GM20431 (cell line): ENCODE measurements around the gene FOXO1.

ENCODE experiments used
- in situ Hi-C: fragments of 300-500 bp; cut with MseI, MboI; formaldehyde crosslinking; loops from one replicate; pipeline ENCODE4 v1.15.0; 2020; ENCODE audit warnings: low sequenced_read_pairs; ENCODE audit not compliant: unreplicated experiment

The FOXO1 gene

DNA sequence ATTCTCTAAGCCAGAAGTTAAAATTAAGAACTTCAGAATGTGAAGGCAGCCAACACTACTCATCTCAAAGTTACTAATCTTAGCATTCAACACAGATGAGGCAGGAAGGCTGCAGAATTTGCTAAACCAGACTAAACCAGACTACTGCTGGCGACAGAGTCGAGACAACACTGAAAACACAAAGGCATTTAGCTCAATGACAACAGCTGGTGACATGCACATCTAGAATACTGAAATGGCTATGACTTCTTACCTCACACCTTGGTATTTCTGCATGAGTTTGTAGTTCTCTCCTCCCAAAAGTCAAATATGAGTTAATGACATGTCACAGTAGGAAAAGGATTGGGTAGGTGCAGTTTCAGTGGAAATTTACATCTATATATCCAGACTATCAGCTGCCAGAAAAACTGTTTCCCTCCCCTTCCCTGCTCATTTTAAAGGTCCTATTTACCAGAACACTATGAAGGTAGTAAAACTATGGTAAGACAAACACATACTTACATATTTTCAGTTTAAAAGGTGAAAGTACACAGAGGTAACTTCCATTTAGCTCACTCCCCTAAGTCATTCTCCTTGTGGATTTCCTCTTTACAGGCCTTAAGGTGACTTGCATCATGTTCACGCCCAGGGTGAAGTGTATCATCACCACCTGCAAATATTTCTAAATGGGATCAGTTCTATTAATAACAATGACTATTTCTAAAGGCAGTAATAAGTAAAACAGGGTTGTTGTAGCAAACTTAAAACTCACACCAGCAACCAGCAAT is 21.4 kb downstream of the FOXO1 start:
- in situ Hi-C loops = no loop called here

DNA sequence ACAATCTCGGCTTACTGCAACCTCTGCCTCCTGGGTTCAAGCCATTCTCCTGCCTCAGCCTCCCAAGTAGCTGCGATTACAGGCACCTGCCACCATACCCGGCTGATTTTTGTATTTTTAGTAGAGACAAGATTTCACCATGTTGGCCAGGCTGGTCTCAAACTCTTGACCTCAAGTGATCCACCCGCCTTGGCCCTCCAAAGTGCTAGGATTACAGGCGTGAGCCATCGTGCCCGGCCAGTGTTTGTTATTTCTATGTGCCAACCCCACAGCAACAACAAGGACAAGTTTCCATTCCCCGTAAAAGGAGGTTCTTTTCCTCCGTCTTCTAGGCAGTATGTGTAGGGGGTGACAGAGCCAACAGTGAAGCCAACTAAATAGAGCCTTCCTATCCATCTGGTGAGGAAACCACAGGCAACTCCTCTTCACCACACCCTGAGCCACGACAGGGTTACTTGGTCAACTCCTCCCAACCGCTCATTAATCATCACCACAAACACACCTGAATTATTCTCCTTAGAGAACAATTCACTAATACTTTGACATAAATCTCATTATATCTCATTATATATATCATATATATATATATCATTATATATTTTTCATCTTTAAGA is 25.5 kb downstream of the FOXO1 start:
- in situ Hi-C loops = no loop called here

DNA sequence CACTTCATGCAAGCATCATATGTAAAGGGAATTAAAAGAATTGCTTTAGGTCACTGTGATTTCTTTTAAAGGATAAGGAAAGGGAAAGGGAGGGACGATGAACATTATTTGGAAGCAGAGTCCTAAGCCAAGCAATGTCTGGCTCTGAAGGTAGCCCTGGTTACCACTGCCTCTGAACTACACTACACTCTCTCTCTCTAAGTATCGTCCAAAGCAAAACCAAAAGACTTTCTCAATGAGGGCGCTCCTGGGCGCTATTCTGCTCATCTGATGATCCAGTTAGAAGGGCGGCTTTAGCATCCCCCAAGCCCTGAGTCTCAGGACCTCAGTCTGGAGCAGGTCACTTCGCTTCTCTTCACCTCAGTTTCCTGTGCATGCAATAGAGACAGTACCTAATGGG is 26.2 kb downstream of the FOXO1 start:
- in situ Hi-C loops = no loop called here

DNA sequence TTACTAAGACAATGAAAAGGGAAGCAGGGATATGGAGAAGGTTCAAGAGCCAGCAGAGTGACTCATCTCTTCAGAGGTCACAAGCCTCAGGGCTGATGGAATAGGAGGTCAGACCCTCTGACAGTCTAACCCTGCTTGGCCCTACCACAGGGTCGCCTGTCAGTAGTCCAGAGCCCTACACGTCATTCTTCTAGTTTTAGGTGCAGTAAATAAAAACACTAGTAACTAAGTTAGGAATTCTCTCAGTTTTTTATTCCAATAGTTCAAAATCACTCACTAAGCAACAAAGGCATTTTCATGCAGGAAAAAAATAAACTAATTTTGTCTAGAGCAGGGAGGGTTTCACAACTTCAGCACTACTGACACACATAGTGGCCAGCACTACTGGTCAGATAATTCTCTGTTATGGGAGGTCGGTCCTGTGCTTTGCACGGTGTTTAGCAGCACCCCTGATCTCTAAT is 27.2 kb downstream of the FOXO1 start:
- in situ Hi-C loops = no loop called here

DNA sequence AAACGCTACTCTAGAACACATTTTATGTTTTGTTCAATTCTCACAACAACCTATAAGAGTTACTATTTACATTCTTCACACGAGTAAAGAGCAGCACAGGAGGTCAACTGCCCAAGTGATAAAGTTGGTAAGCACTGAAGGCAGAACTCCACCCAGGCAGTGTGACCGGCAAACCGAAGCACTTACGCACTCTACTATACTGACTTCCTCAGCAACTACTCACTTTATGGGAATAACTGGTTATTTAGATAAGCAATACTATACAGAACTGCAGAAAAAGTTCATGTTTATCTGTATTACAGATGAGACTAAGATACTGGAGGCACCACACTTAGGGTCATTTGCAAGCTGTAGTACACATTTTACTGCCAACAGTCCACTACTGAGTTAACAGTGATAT is 28.8 kb downstream of the FOXO1 start:
- in situ Hi-C loops = no loop called here

DNA sequence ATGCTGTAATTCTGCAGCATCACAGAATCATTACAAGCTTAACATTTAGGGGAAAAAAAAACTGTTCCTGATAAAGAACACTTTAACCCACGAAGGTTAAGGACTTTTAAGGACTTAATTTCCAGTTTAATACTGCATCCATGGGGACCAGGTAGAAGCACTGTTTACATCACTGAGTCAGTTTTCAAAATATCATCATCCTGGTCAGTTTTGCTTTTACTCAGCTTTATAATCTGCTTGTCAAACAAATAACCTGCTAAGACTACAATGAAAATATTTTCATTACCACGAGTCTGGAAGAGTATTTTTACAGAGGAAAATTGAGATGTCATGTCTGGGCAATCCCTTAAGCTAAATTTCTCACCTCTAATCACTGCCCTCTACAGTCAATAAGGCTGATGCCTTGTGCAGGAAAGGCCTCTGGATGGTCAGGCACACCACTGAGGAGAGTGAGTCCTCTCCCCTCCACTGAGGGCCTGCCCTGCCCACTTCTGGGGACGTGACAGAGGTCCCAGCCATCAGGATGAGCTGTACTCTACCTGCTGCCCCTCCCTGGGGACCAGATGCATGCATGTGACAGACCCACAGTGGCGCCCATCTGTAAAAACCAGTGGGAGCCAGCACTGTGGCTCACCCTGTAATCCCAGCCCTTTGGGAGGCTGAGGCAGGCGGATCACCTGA is 31.0 kb downstream of the FOXO1 start:
- in situ Hi-C loops = no loop called here

DNA sequence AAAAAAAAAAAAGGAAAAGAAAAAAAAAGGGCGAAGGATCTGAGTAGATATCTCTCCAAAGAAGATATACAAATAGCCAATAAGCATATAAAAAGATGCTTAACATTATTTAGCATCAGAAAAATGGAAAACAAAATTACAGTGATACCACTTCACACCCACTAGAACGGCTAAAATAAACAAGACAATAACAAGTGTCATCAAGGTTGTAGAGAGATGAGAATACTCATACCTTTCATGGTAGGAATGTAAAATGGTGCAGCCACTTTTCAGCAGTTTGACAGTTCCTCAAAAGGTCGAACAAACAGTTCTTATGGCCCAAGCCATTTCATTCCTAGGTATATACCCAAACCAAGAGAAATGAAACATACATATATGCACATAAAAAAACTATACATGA is 33.5 kb downstream of the FOXO1 start:
- in situ Hi-C loops = no loop called here

DNA sequence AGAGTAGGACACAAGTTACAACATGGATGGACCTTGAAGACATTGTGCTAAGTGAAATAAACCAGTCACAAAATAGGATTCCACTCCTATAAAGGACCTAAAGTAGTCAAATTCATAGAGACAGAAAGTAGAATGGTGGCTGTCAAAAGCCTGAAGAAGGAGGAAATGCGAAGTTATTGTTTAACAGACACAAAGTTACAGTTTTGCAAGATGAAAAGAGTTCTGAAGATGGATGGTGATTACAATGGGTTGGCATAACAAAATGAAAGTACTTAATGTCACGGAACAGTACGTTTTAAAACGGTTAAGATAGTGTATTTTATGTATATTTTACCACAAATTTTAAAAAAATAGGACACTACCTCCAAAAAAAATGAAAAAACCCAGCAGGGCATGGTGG is 34.8 kb downstream of the FOXO1 start:
- in situ Hi-C loops = no loop called here

DNA sequence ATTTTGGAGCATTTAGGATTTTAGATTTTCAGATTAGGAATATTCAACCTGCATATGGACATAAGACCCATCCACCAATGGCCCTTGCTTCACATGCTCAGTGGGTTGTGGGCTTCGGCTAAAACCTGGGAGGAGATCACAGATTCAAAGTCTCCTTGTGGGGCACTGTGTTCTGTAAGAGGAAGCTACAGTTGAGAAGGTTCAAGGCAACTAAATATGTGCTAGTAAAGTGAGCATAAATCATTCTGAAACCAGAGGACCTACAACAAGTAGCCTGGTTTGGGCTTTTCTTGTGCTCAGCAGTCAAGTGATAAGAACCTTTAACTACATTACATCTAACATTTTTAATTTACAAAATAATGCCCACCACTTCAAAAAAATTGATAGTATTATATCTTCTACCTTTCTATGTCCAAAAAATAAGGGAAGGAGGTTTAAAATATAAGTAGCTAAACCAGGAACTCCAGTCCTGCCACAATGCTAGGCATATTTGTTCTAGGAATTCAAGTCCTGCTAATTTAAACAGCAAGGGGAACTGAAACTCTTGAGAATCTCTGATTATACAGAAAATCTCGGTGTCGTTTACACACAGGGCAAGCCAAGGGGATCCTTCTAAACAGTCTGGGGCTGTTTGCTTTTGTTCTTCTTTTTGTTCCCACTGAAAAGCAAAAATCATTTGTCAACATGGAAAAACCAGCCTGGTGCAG is 36.6 kb downstream of the FOXO1 start:
- in situ Hi-C loops = no loop called here

DNA sequence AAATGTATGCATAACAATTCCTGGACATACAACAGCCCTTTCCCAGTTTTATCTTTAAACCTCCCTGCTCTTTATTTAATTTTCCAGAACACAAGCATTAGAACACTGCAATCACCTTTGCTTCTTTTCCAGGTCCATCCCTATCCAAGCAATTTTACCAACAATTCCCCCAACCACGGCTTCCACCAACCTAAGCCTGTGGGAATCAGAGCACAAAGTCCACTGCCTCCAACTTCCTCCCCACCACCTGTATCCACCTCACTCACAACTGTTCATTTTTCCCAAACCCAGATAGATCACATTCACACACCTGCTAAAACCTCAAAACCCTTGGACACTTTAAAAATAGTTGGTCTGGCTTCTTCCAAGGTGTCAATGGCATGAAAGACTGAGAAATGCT is 39.5 kb downstream of the FOXO1 start:
- in situ Hi-C loops = no loop called here

DNA sequence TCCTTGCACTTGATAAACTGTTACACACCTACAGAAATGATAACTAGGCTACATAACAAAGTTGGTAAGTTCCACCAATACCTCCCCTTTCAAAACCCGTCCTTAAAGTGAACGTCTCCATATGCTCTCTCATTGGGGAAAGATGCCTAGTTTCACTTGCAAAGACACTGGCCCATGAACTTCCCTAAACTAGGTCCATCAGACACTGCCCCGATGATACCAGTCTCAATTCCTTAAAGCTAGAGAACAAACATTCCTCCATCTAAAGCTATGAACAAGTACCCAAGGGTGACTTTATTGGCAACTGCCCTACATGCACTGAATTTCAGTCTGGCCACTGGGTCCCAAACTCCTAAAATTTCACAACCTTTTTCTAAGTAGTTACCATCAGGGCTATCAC is 39.9 kb downstream of the FOXO1 start:
- in situ Hi-C loops = no loop called here

DNA sequence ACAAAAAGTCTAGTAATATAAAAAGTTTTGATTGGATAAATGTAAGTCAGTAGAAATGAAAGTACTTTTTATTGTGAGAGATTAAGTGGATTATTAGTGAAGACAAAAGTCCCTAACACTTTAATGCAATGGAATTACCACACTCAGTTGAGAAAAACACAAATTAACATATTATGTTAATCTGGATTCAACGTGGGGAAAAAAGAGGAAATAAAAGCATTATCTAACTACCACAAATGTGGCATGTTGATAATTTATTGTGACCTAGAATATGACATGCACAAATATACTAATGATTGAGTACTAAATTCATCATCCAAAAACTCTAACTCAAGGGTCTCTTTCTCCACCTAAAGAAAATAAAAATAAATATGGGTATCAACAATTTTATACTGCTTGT is 41.5 kb downstream of the FOXO1 start:
- in situ Hi-C loops = no loop called here

DNA sequence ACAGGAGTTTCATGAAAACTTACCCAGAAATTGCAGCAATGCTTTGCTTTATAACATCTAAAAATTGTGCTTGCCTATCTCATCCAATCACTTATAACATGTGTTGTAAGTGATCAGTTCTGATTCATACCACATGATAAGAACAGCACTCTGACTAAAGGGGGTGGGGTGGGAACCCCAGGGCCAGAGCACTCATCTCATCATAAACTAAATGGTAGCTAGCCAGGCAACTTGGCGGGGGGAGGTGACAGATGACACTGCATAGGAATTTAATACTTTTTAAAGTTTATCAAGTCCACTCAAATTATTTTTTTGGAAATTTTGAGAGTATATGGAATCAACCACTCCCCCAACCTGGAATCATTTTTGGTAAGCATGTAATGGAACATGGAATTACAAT is 42.1 kb downstream of the FOXO1 start:
- in situ Hi-C loops = no loop called here

DNA sequence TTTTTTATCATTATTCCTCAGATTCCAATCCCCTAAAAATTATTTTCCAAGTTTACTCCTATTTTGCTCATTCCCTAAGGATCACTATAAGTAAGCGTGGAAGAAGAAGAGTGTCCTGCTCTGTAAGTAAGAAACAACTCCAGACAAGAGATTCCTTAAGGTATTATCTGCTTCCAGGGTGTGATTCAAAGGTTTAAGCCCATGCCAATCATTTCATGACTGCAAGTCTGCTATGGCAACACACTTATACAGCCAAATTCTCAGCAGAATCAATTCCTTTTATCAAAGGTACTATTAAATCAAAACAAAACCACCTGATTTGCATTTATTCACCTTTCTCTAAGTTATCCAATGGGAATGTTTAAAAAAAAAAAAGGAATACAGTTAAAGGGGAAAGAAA is 43.7 kb downstream of the FOXO1 start:
- in situ Hi-C loops = no loop called here

DNA sequence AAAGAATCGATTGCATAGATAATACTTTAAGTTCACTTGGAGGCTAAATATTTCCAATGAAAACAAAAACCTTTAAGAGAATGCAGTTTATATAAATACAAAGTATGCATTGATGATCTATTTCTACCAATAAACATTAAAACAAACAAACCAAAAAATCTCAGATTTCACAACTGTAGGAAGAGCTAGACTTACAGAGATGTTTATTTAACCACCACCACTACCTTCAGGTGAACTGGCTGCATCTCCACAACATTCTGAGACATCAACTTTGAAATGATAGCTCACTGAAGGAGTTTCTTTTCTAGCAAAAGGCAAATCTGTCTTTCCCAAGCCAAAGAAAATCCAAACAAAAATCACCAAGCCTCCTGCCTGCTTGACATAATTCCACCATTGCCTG is 44.2 kb downstream of the FOXO1 start:
- in situ Hi-C loops = no loop called here

DNA sequence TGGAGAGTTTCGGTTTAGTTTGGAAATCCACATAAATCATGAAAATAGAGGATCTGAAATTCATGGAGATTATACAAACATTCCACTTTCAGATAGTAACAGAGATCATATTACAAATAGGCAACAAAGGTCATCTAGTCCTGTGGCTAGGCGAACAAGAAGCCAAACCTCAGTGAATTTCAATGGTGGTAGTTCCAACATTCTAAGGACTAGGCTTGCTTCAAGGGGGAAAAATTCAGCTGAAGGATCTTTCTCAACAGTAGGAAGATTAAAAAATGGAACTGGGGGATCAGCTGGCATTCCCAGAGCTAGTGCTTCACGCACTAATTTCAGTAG is 47.0 kb downstream of the FOXO1 start:
- in situ Hi-C loops = no loop called here

DNA sequence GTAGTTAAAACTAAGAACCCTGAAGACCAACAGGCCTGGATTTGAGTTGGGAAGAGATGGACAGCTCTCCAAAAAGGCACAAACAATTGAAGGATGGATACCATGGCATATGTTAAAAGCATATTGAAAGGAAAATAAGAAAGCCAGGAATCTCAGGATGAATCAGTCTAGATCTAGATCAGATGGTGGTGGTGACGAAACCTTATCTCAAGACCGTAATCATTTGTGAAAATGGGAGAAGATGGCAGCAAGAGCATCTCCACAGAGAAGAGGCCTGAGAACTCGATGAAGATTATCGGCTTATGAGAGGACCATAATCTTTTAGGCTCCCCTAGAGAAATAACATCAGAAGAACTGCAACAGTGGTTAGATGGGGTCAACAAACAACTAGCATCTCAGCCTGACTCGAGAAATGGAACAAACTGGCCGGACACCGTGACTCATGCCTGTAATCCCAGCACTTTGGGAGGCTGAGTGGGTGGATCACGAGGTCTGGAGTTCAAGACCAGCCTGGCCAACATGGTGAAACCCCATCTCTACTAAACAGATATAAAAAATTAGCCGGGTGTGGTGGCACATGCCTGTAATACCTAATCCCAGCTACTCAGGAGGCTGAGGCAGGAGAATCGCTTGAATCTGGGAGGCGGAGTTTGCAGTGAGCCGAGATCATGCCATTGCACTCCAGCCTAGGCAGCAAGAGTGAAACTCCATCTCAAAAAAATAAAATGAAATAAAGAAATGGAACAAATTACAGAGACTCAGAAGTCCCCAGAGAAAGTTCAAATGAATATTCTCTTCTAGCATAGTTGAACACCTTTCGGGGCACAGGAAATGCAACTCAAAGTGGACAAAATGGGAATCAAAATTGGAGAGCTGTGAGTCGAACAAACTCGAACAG is 47.6 kb downstream of the FOXO1 start:
- in situ Hi-C loops = no loop called here

DNA sequence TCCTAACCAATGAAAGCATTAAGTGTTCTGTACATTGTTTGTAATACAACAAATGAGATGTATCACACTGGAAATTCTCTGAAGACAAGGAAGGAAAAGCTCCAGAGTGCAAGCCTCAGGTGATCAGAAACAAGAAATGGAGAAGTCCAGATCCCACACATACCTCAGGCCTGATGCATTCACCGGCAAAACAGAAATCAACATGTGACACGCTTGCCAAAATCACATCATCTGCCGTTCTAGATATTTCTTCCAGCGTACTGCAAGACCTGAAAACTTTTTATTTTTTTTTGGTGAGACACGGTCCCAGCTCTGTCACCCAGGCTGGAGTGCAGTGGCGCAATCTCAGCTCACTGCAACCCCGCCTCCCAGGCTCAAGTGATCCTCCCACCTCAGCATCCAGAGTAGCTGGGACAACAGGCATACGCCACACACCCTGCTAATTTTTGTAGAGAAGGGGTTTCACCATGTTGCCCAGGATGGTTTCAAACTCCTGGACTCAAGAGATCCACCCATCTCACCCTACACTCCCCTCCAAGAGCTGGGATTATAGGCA is 48.6 kb downstream of the FOXO1 start:
- in situ Hi-C loops = no loop called here

DNA sequence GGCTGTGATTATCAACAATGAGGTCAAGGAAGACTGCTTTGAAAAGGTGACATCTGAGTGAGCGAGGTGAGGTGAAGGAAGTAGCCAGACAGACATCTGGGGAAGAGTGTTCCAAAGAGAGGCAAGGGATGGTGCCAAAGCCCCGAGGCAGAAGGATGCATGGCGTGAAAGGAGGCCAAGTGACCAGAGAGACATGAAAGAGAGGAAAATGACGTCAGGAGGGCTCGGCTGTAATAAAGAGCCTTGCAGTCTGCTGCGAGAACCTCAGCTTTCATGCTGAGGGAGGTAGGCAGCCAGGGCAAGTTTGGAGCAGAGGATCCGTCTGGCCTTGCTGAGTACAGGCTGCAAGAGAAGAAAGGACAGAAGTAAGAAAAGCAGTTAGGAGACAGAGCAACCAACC is 50.8 kb downstream of the FOXO1 start:
- in situ Hi-C loops = no loop called here

DNA sequence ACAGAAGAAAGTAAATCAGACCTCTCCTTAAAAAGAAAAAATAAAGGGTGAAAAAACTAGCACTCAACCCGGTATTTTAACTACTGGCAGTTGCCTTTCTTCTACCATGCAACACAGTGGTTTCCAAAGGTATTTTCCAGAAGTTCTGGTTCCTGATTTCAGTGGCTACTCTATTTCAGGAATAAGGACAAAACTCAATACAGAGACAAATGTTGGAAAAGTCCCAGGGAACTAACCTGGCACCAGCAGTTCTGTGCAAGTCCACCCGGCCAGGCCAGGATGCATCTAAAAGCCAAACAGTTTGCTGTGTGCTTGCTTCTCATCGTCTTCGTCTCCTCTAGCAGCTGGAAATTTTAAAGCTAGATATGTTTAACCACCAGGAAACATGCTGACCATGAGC is 52.5 kb downstream of the FOXO1 start:
- in situ Hi-C loops = no loop called here
